Umbilical cord (tissue), 1 donor: ENCODE measurements around the gene SRRM3. TPM values are rescaled to one million over a fixed set of nuclear protein-coding genes. Genes with fewer than 3 reads are reported as not detected.

Experiments used
- total RNA-seq: library from RNA; depleted of rRNA; stranded (reverse); fragments of >200 nt; gene quantifications from one replicate; pipeline ENCODE4 v1.2.3, GENCODE V29; 2014; ENCODE audit warnings: low replicate concordance; ENCODE audit not compliant: insufficient read depth

SRRM3 gene
- total RNA-seq, 1 donor from 2014 or later, result 3.1 TPM

Other genes with a start within 250 kb of the SRRM3 start
- 33.2 TPM for gene TMEM120A, start 207.3 kb upstream of the SRRM3 start, total RNA-seq
- 14.2 TPM for gene STYXL1, start 153.9 kb upstream of the SRRM3 start, total RNA-seq
- 17.1 TPM for gene MDH2, start 153.8 kb upstream of the SRRM3 start, total RNA-seq
- 57.5 TPM for gene HSPB1, start 100.8 kb downstream of the SRRM3 start, total RNA-seq
- 43.6 TPM for gene YWHAG, start 157.1 kb downstream of the SRRM3 start, total RNA-seq
- not detected for gene SSC4D, start 207.8 kb downstream of the SRRM3 start, total RNA-seq
- gene ZP3, start 223.1 kb downstream of the SRRM3 start, total RNA-seq, result not detected